ENCODE data around the gene CASP7.

GRCh38 chr10:113739031-113739430 is 59.3 kb downstream of the CASP7 start:
- TF ChIP-seq, protein P1, sequence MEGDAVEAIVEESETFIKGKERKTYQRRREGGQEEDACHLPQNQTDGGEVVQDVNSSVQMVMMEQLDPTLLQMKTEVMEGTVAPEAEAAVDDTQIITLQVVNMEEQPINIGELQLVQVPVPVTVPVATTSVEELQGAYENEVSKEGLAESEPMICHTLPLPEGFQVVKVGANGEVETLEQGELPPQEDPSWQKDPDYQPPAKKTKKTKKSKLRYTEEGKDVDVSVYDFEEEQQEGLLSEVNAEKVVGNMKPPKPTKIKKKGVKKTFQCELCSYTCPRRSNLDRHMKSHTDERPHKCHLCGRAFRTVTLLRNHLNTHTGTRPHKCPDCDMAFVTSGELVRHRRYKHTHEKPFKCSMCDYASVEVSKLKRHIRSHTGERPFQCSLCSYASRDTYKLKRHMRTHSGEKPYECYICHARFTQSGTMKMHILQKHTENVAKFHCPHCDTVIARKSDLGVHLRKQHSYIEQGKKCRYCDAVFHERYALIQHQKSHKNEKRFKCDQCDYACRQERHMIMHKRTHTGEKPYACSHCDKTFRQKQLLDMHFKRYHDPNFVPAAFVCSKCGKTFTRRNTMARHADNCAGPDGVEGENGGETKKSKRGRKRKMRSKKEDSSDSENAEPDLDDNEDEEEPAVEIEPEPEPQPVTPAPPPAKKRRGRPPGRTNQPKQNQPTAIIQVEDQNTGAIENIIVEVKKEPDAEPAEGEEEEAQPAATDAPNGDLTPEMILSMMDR (conservative IDR thresholded peaks at IDR 0.05), result no peak
- TF ChIP-seq EZH2 (IDR thresholded peaks at IDR 0.05; ENCODE audit: low read depth), result no peak
